GM23338 (cell line): ENCODE results near the gene MSANTD7. TPM values are rescaled to one million over a fixed set of nuclear protein-coding genes. Genes with fewer than 3 reads are reported as not detected.
"Not testable (repeated sequence)": the region's sequence is repeated elsewhere in the genome, so short reads cannot be mapped to it uniquely, and the experiment has no call there.

ENCODE experiments used
- ATAC-seq: fragments of 200-7000 bp; cut with Tn5 transposase; 3 replicates; pipeline ENCODE4 v1.9.1; 2020
- DNase-seq: peaks from one replicate; pipeline ENCODE4 v3.0.0-alpha.2; 2015; ENCODE audit warnings: low spot score
- H2AFZ ChIP-seq: fragments of 200-600 bp; sonication (generic); 2 replicates; pipeline ENCODE4 v1.8.0; 2016; ENCODE audit warnings: antibody characterized with exemption, mild to moderate bottlenecking, moderate library complexity
- H3F3A ChIP-seq: fragments of 200-600 bp; sonication (generic); replicated peaks from 2 replicates; pipeline ENCODE4 v1.8.0; 2017; ENCODE audit warnings: antibody characterized with exemption, mixed run types, low read depth
- H3K27ac ChIP-seq: fragments of 200-600 bp; sonication (generic); 2 replicates; pipeline ENCODE4 v1.6.1; 2016; ENCODE audit warnings: low read depth
- H3K27me3 ChIP-seq: fragments of 200-600 bp; sonication (generic); 2 replicates; pipeline ENCODE4 v1.8.0; 2016; ENCODE audit warnings: mild to moderate bottlenecking, mixed run types, moderate library complexity; ENCODE audit not compliant: insufficient read depth
- H3K36me3 ChIP-seq: fragments of 200-600 bp; sonication (generic); 2 replicates; pipeline ENCODE4 v1.8.0; 2016; ENCODE audit warnings: mild to moderate bottlenecking; ENCODE audit not compliant: insufficient read depth
- H3K4me1 ChIP-seq: fragments of 200-600 bp; sonication (generic); 2 replicates; pipeline ENCODE4 v1.8.0; 2016; ENCODE audit warnings: mild to moderate bottlenecking, moderate library complexity; ENCODE audit not compliant: insufficient read depth
- H3K4me2 ChIP-seq: fragments of 200-600 bp; sonication (generic); 2 replicates; pipeline ENCODE4 v1.7.1; 2017; ENCODE audit warnings: mixed run types
- H3K4me3 ChIP-seq: fragments of 200-600 bp; sonication (generic); 2 replicates; pipeline ENCODE4 v1.6.1; 2016; ENCODE audit warnings: mixed run types
- H3K79me2 ChIP-seq: fragments of 200-600 bp; sonication (generic); replicated peaks from 2 replicates; pipeline ENCODE4 v1.8.0; 2017; ENCODE audit warnings: mild to moderate bottlenecking; ENCODE audit not compliant: insufficient read depth
- H3K9me2 ChIP-seq: fragments of 200-600 bp; sonication (generic); 2 replicates; pipeline ENCODE4 v1.8.0; 2017; ENCODE audit not compliant: insufficient read depth
- H4K20me1 ChIP-seq: fragments of 200-600 bp; sonication (generic); replicated peaks from 2 replicates; pipeline ENCODE4 v1.8.0; 2017; ENCODE audit warnings: mild to moderate bottlenecking; ENCODE audit not compliant: insufficient read depth
- H3K27ac Mint-ChIP-seq: 2 replicates; pipeline ENCODE4 v1.8.0; 2020; ENCODE audit warnings: inconsistent platforms, mild to moderate bottlenecking, moderate library complexity, mixed read lengths
- H3K27me3 Mint-ChIP-seq: 3 replicates; pipeline ENCODE4 v1.8.0; 2022; ENCODE audit warnings: low read depth, mild to moderate bottlenecking, moderate library complexity, mixed read lengths, inconsistent platforms; ENCODE audit not compliant: insufficient read depth, poor library complexity
- H3K36me3 Mint-ChIP-seq: 3 replicates; pipeline ENCODE4 v1.8.0; 2021; ENCODE audit warnings: low read depth, mild to moderate bottlenecking, inconsistent platforms, moderate library complexity, mixed read lengths
- H3K4me1 Mint-ChIP-seq: 3 replicates; pipeline ENCODE4 v1.8.0; 2020; ENCODE audit warnings: mild to moderate bottlenecking, inconsistent platforms, mixed read lengths
- H3K4me3 Mint-ChIP-seq: 3 replicates; pipeline ENCODE4 v1.8.0; 2021; ENCODE audit warnings: moderate library complexity, mild to moderate bottlenecking, inconsistent platforms, mixed read lengths
- H3K9me3 Mint-ChIP-seq: 3 replicates; pipeline ENCODE4 v1.8.0; 2020; ENCODE audit warnings: moderate library complexity, mild to moderate bottlenecking, inconsistent platforms, mixed read lengths
- CREB1 ChIP-seq: fragments of 250-450 bp; sonication (Bioruptor Pico); IDR thresholded peaks from 2 replicates; pipeline ENCODE4 v1.5.0; 2020; ENCODE audit warnings: low read depth, mild to moderate bottlenecking, moderate library complexity
- ETS1 ChIP-seq: IDR thresholded peaks from 2 replicates; pipeline ENCODE4 v1.6.1; 2016; ENCODE audit warnings: antibody characterized with exemption
- EZH2 ChIP-seq: fragments of 200-600 bp; sonication (generic); IDR thresholded peaks from one replicate; pipeline ENCODE4 v1.8.0; 2017; ENCODE audit warnings: antibody characterized with exemption, mild to moderate bottlenecking, low read depth; ENCODE audit not compliant: unreplicated experiment
- EZH2phosphoT487 ChIP-seq: fragments of 200-600 bp; sonication (generic); IDR thresholded peaks from one replicate; pipeline ENCODE4 v1.8.1; 2018; ENCODE audit warnings: antibody characterized with exemption; ENCODE audit not compliant: unreplicated experiment
- NANOG ChIP-seq: IDR thresholded peaks from 2 replicates; pipeline ENCODE4 v1.6.1; 2016; ENCODE audit warnings: antibody characterized with exemption, borderline replicate concordance
- REST ChIP-seq: IDR thresholded peaks from one replicate; pipeline ENCODE4 v1.6.1; 2018; ENCODE audit warnings: antibody characterized with exemption; ENCODE audit not compliant: unreplicated experiment
- STAT1 ChIP-seq: IDR thresholded peaks from one replicate; pipeline ENCODE4 v1.6.1; 2016; ENCODE audit warnings: antibody characterized with exemption; ENCODE audit not compliant: unreplicated experiment
- ZNF114 ChIP-seq: fragments of 250-450 bp; sonication (Bioruptor Pico); IDR thresholded peaks from 2 replicates; pipeline ENCODE4 v1.5.0; 2020; ENCODE audit warnings: mild to moderate bottlenecking, moderate library complexity
- ZNF331 ChIP-seq: fragments of 250-450 bp; sonication (Bioruptor Pico); IDR thresholded peaks from 2 replicates; pipeline ENCODE4 v1.5.0; 2020; ENCODE audit warnings: low read depth, mild to moderate bottlenecking, moderate library complexity
- polyA plus RNA-seq: library from polyadenylated mRNA; unstranded; fragments of >200 nt; fragmentation: Nextera tagmentation; extraction: Ambion mirVana; gene quantifications from 2 replicates; pipeline ENCODE4 v1.2.1, GENCODE V29; 2016
- total RNA-seq: library from RNA; depleted of rRNA; stranded (reverse); fragments of >200 nt; shearing (Covaris generic); gene quantifications from 2 replicates; pipeline ENCODE4 v1.2.3, GENCODE V29; 2014
- TF ChIP-seq, protein P1 (sequence below), 2 experiments: fragments of 200-600 bp in 1 of 2; sonication (generic) in 1 of 2; conservative IDR thresholded peaks; 2 replicates each; pipeline versions ENCODE4 v1.5.1 to v1.6.1; 2016 to 2017; ENCODE audit warnings: antibody characterized with exemption in 2 of 2, low read depth in 2 of 2, mild to moderate bottlenecking in 2 of 2, moderate library complexity in 1 of 2
- TF ChIP-seq, protein P2 (sequence below): fragments of 250-450 bp; sonication (Bioruptor Pico); IDR thresholded peaks from 2 replicates; pipeline ENCODE4 v1.5.0; 2020; ENCODE audit warnings: mild to moderate bottlenecking, moderate library complexity

MSANTD7 gene
- total and polyA plus RNA-seq, 2 experiments from 2014 or later: 5.3 to 19.8 TPM

- TF ChIP-seq, protein P1, sequence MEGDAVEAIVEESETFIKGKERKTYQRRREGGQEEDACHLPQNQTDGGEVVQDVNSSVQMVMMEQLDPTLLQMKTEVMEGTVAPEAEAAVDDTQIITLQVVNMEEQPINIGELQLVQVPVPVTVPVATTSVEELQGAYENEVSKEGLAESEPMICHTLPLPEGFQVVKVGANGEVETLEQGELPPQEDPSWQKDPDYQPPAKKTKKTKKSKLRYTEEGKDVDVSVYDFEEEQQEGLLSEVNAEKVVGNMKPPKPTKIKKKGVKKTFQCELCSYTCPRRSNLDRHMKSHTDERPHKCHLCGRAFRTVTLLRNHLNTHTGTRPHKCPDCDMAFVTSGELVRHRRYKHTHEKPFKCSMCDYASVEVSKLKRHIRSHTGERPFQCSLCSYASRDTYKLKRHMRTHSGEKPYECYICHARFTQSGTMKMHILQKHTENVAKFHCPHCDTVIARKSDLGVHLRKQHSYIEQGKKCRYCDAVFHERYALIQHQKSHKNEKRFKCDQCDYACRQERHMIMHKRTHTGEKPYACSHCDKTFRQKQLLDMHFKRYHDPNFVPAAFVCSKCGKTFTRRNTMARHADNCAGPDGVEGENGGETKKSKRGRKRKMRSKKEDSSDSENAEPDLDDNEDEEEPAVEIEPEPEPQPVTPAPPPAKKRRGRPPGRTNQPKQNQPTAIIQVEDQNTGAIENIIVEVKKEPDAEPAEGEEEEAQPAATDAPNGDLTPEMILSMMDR (conservative IDR thresholded peaks at IDR 0.05; ENCODE audit: low read depth in 2 of 2): no peak
- TF ChIP-seq, protein P2, sequence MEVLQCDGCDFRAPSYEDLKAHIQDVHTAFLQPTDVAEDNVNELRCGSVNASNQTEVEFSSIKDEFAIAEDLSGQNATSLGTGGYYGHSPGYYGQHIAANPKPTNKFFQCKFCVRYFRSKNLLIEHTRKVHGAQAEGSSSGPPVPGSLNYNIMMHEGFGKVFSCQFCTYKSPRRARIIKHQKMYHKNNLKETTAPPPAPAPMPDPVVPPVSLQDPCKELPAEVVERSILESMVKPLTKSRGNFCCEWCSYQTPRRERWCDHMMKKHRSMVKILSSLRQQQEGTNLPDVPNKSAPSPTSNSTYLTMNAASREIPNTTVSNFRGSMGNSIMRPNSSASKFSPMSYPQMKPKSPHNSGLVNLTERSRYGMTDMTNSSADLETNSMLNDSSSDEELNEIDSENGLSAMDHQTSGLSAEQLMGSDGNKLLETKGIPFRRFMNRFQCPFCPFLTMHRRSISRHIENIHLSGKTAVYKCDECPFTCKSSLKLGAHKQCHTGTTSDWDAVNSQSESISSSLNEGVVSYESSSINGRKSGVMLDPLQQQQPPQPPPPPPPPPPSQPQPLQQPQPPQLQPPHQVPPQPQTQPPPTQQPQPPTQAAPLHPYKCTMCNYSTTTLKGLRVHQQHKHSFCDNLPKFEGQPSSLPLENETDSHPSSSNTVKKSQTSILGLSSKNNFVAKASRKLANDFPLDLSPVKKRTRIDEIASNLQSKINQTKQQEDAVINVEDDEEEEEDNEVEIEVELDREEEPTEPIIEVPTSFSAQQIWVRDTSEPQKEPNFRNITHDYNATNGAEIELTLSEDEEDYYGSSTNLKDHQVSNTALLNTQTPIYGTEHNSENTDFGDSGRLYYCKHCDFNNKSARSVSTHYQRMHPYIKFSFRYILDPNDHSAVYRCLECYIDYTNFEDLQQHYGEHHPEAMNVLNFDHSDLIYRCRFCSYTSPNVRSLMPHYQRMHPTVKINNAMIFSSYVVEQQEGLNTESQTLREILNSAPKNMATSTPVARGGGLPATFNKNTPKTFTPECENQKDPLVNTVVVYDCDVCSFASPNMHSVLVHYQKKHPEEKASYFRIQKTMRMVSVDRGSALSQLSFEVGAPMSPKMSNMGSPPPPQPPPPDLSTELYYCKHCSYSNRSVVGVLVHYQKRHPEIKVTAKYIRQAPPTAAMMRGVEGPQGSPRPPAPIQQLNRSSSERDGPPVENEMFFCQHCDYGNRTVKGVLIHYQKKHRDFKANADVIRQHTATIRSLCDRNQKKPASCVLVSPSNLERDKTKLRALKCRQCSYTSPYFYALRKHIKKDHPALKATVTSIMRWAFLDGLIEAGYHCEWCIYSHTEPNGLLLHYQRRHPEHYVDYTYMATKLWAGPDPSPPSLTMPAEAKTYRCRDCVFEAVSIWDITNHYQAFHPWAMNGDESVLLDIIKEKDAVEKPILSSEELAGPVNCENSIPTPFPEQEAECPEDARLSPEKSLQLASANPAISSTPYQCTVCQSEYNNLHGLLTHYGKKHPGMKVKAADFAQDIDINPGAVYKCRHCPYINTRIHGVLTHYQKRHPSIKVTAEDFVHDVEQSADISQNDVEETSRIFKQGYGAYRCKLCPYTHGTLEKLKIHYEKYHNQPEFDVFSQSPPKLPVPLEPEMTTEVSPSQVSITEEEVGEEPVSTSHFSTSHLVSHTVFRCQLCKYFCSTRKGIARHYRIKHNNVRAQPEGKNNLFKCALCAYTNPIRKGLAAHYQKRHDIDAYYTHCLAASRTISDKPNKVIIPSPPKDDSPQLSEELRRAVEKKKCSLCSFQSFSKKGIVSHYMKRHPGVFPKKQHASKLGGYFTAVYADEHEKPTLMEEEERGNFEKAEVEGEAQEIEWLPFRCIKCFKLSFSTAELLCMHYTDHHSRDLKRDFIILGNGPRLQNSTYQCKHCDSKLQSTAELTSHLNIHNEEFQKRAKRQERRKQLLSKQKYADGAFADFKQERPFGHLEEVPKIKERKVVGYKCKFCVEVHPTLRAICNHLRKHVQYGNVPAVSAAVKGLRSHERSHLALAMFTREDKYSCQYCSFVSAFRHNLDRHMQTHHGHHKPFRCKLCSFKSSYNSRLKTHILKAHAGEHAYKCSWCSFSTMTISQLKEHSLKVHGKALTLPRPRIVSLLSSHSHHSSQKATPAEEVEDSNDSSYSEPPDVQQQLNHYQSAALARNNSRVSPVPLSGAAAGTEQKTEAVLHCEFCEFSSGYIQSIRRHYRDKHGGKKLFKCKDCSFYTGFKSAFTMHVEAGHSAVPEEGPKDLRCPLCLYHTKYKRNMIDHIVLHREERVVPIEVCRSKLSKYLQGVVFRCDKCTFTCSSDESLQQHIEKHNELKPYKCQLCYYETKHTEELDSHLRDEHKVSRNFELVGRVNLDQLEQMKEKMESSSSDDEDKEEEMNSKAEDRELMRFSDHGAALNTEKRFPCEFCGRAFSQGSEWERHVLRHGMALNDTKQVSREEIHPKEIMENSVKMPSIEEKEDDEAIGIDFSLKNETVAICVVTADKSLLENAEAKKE (CRISPR knock-in tag): no peak
- no peak for TF ChIP-seq STAT1
- TF ChIP-seq ETS1: no peak
- TF ChIP-seq ZNF331 (CRISPR knock-in tag): no peak
- no peak for TF ChIP-seq EZH2phosphoT487
- TF ChIP-seq ZNF114 (CRISPR knock-in tag): no peak
- TF ChIP-seq NANOG: no peak
- no peak for TF ChIP-seq EZH2
- no peak for TF ChIP-seq REST
- no peak for TF ChIP-seq CREB1 (CRISPR knock-in tag)
- H3K27ac ChIP-seq: no peak overlapping the region
- Mint-ChIP-seq H3K4me3 (no peak overlapping the region), H3K27me3 (peaks cover 2% of the 10 kb centered on the region), H3K9me3 (no peaks in the 10 kb centered on the region; the same call in 2 of the 3 replicates), H3K27ac (no peak overlapping the region), H3K36me3 (peaks cover 37% of the 10 kb centered on the region), H3K4me1 (no peaks in the 10 kb centered on the region)
- no peak for DNase-seq
- H3K9me2 ChIP-seq: no peaks in the 10 kb centered on the region
- no peaks in the 10 kb centered on the region for H3K4me1 ChIP-seq
- H3K36me3 ChIP-seq: no peaks in the 10 kb centered on the region; the same call in 1 of the 2 replicates
- no peak for ATAC-seq
- no peak overlapping the region for H2AFZ ChIP-seq
- H3K4me3 ChIP-seq: no peak overlapping the region
- H4K20me1 ChIP-seq: no peaks in the 10 kb centered on the region
- no peak overlapping the region for H3K4me2 ChIP-seq
- H3K27me3 ChIP-seq: no peaks in the 10 kb centered on the region
- H3K79me2 ChIP-seq: no peaks in the 10 kb centered on the region
- no peaks in the 10 kb centered on the region for H3F3A ChIP-seq
Observed at GRCh38 chr10:14860791-14861190, 22.7 kb downstream of the MSANTD7 start.

DNA sequence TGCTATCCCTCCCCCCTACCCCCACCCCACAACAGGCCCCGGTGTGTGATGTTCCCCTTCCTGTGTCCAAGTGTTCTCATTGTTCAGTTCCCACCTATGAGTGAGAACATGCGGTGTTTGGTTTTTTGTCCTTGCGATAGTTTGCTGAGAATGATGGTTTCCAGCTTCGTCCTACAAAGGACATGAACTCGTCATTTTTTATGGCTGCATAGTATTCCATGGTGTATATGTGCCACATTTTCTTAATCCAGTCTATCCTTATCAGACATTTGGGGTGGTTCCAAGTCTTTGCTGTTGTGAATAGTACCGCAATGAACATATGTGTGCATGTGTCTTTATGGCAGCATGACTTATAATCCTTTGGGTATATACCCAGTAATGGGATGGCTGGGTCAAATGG lies 26.4 kb downstream of the MSANTD7 start:
- not testable (repeated sequence) for H3K79me2 ChIP-seq, H4K20me1 ChIP-seq, H3K27me3 ChIP-seq, H3K9me2 ChIP-seq, DNase-seq, H3K9me3 Mint-ChIP-seq, H3K27ac Mint-ChIP-seq, H2AFZ ChIP-seq, H3K4me2 ChIP-seq, ATAC-seq, H3F3A ChIP-seq, H3K4me3 ChIP-seq, H3K4me1 ChIP-seq, H3K4me3 Mint-ChIP-seq, H3K27ac ChIP-seq, H3K4me1 Mint-ChIP-seq, H3K27me3 Mint-ChIP-seq
- H3K36me3 ChIP-seq: peaks cover 13% of the 10 kb centered on the region
- H3K36me3 Mint-ChIP-seq: peaks cover 51% of the 10 kb centered on the region
